HG03571 (cell line): ENCODE measurements around the gene SNAP47.

Experiments used
- ATAC-seq: cut with Tn5 transposase; IDR thresholded peaks from one replicate; pipeline ENCODE4 v1.9.1; 2021; ENCODE audit not compliant: unreplicated experiment

The SNAP47 gene

GRCh38 chr1:227781314-227781930 is 46.2 kb downstream of the SNAP47 start:
- ATAC-seq: no peak

GRCh38 chr1:227782226-227782625 is 47.0 kb downstream of the SNAP47 start:
- ATAC-seq: no peak

- ATAC-seq: no peak
Measured at GRCh38 chr1:227785094-227785804, 50.0 kb downstream of the SNAP47 start.

- ATAC-seq: no peak
Measured at GRCh38 chr1:227785805-227786671, 50.8 kb downstream of the SNAP47 start.

- ATAC-seq: no peak
Measured at GRCh38 chr1:227786673-227787512, 51.7 kb downstream of the SNAP47 start.

GRCh38 chr1:227787513-227788270 is 52.5 kb downstream of the SNAP47 start:
- peak; percentile 89 for ATAC-seq

- ATAC-seq: peak; percentile 54
Measured at GRCh38 chr1:227788271-227789083, 53.2 kb downstream of the SNAP47 start.

GRCh38 chr1:227789084-227790033 is 54.1 kb downstream of the SNAP47 start:
- no peak for ATAC-seq

- no peak for ATAC-seq
Measured at GRCh38 chr1:227790034-227790400, 54.8 kb downstream of the SNAP47 start.

- ATAC-seq: no peak
Measured at GRCh38 chr1:227790868-227791267, 55.6 kb downstream of the SNAP47 start.

GRCh38 chr1:227791425-227792143 is 56.3 kb downstream of the SNAP47 start:
- ATAC-seq: no peak

GRCh38 chr1:227792216-227793078 is 57.2 kb downstream of the SNAP47 start:
- no peak for ATAC-seq

- no peak for ATAC-seq
Measured at GRCh38 chr1:227793079-227793947, 58.1 kb downstream of the SNAP47 start.

GRCh38 chr1:227793948-227794816 is 58.9 kb downstream of the SNAP47 start:
- no peak for ATAC-seq

GRCh38 chr1:227794817-227795192 is 59.6 kb downstream of the SNAP47 start:
- no peak for ATAC-seq
